MM.1S (cell line): ENCODE data around the gene LDLRAD3.

Experiments used
- DNase-seq: peaks from one replicate; pipeline ENCODE4 v3.0.0-alpha.2; 2015
- H2AFZ ChIP-seq: fragments of 300-600 bp; sonication (generic); 2 replicates; pipeline ENCODE4 v1.6.0; 2016; ENCODE audit warnings: antibody characterized with exemption, low read length
- H3F3A ChIP-seq: fragments of 300-600 bp; sonication (generic); 2 replicates; pipeline ENCODE4 v1.6.1; 2016; ENCODE audit warnings: mild to moderate bottlenecking, antibody characterized with exemption, low read length, moderate library complexity, mixed read lengths; ENCODE audit not compliant: insufficient read depth
- H3K27ac ChIP-seq: fragments of 300-600 bp; sonication (generic); 2 replicates; pipeline ENCODE4 v1.5.1; 2016; ENCODE audit warnings: mild to moderate bottlenecking, low read length
- H3K27me3 ChIP-seq: fragments of 300-600 bp; sonication (generic); replicated peaks from 2 replicates; pipeline ENCODE4 v1.6.0; 2016; ENCODE audit warnings: low read length; ENCODE audit not compliant: insufficient read depth
- H3K36me3 ChIP-seq: fragments of 300-600 bp; sonication (generic); replicated peaks from 2 replicates; pipeline ENCODE4 v1.6.1; 2016; ENCODE audit warnings: mild to moderate bottlenecking, low read length, mixed read lengths; ENCODE audit not compliant: insufficient read depth
- H3K4me1 ChIP-seq: fragments of 300-600 bp; sonication (generic); 2 replicates; pipeline ENCODE4 v1.6.1; 2016; ENCODE audit warnings: low read length, mixed read lengths
- H3K4me2 ChIP-seq: fragments of 300-600 bp; sonication (generic); 2 replicates; pipeline ENCODE4 v1.6.0; 2016; ENCODE audit warnings: low read depth, low read length
- H3K4me3 ChIP-seq: fragments of 300-600 bp; sonication (generic); 2 replicates; pipeline ENCODE4 v1.5.1; 2016; ENCODE audit warnings: low read length, mixed read lengths
- H3K79me2 ChIP-seq: fragments of 300-600 bp; sonication (generic); 2 replicates; pipeline ENCODE4 v1.6.1; 2016; ENCODE audit warnings: mixed run types, low read length, mixed read lengths
- H3K9ac ChIP-seq: fragments of 300-600 bp; sonication (generic); 2 replicates; pipeline ENCODE4 v1.6.1; 2016; ENCODE audit warnings: low read length, mixed read lengths
- H3K9me2 ChIP-seq: fragments of 300-600 bp; sonication (generic); replicated peaks from 2 replicates; pipeline ENCODE4 v1.6.1; 2016; ENCODE audit warnings: mild to moderate bottlenecking, low read length, mixed read lengths; ENCODE audit not compliant: insufficient read depth
- H3K9me3 ChIP-seq: fragments of 300-600 bp; sonication (generic); replicated peaks from 2 replicates; pipeline ENCODE4 v1.6.1; 2016; ENCODE audit warnings: mild to moderate bottlenecking, low read length, mixed read lengths; ENCODE audit not compliant: insufficient read depth
- H4K20me1 ChIP-seq: fragments of 300-600 bp; sonication (generic); 2 replicates; pipeline ENCODE4 v1.6.1; 2016; ENCODE audit warnings: mild to moderate bottlenecking, low read length, moderate library complexity, mixed read lengths; ENCODE audit not compliant: insufficient read depth
- CTCF ChIP-seq: fragments of 300-600 bp; sonication (generic); IDR thresholded peaks from 2 replicates; pipeline ENCODE4 v1.5.1; 2016; ENCODE audit warnings: antibody characterized with exemption, low read length, mixed read lengths
- EZH2 ChIP-seq: fragments of 300-600 bp; sonication (generic); optimal IDR thresholded peaks from 2 replicates; pipeline ENCODE3; 2017; ENCODE audit warnings: low read depth, mild to moderate bottlenecking, antibody characterized with exemption, low read length, mixed read lengths
- EZH2phosphoT487 ChIP-seq: fragments of 300-600 bp; sonication (generic); IDR thresholded peaks from 2 replicates; pipeline ENCODE4 v1.6.1; 2018; ENCODE audit warnings: antibody characterized with exemption, low read length

The LDLRAD3 gene

GRCh38 chr11:36118084-36118483, 174.2 kb downstream of the LDLRAD3 start:
- TF ChIP-seq CTCF (no peak), EZH2 (no peak), EZH2phosphoT487 (no peak)
- Histone ChIP-seq H3K79me2 (no peaks in the 10 kb centered on the region), H2AFZ (no peak overlapping the region), H3K36me3 (no peaks in the 10 kb centered on the region), H3K4me2 (no peak overlapping the region), H3K27ac (no peak overlapping the region), H3K9me3 (no peaks in the 10 kb centered on the region), H3K9me2 (no peaks in the 10 kb centered on the region), H3K27me3 (no peaks in the 10 kb centered on the region), H3K4me3 (no peak overlapping the region), H3K4me1 (no peaks in the 10 kb centered on the region), H3K9ac (no peak overlapping the region), H4K20me1 (no peaks in the 10 kb centered on the region), H3F3A (no peaks in the 10 kb centered on the region)
- no peak for DNase-seq

- no peak overlapping the region for H3K9ac ChIP-seq
- no peak overlapping the region for H3K27ac ChIP-seq
- TF ChIP-seq EZH2 (no peak), EZH2phosphoT487 (no peak), CTCF (no peak)
- no peak overlapping the region for H2AFZ ChIP-seq
- no peaks in the 10 kb centered on the region for H4K20me1 ChIP-seq
- no peaks in the 10 kb centered on the region for H3K4me1 ChIP-seq
- H3K9me2 ChIP-seq, result no peaks in the 10 kb centered on the region
- H3K4me3 ChIP-seq, result no peak overlapping the region
- no peaks in the 10 kb centered on the region for H3K27me3 ChIP-seq
- H3K9me3 ChIP-seq, result no peaks in the 10 kb centered on the region
- no peaks in the 10 kb centered on the region for H3F3A ChIP-seq
- no peak overlapping the region for H3K4me2 ChIP-seq
- no peak for DNase-seq
- H3K36me3 ChIP-seq, result no peaks in the 10 kb centered on the region
- no peaks in the 10 kb centered on the region for H3K79me2 ChIP-seq
Observed at GRCh38 chr11:36119300-36119699, 175.4 kb downstream of the LDLRAD3 start.

GRCh38 chr11:36121054-36121453, 177.2 kb downstream of the LDLRAD3 start:
- Histone ChIP-seq H2AFZ (no peak overlapping the region), H3K9ac (no peak overlapping the region), H3K79me2 (no peaks in the 10 kb centered on the region), H3K27ac (no peak overlapping the region), H4K20me1 (no peaks in the 10 kb centered on the region), H3K27me3 (no peaks in the 10 kb centered on the region), H3K36me3 (no peaks in the 10 kb centered on the region), H3K4me1 (no peaks in the 10 kb centered on the region), H3K9me2 (no peaks in the 10 kb centered on the region), H3K4me3 (no peak overlapping the region), H3K9me3 (no peaks in the 10 kb centered on the region), H3K4me2 (no peak overlapping the region), H3F3A (no peaks in the 10 kb centered on the region)
- TF ChIP-seq CTCF (no peak), EZH2phosphoT487 (no peak), EZH2 (no peak)
- DNase-seq, result no peak
